Fibroblast of skin of left quadriceps (primary cell): ENCODE measurements around the gene USP15.

Source experiments
- DNase-seq, 2 experiments: peaks; one replicate each; pipeline ENCODE4 v3.0.0-alpha.2; 2013; ENCODE audit warnings: low read depth in 2 of 2

The USP15 gene

DNA sequence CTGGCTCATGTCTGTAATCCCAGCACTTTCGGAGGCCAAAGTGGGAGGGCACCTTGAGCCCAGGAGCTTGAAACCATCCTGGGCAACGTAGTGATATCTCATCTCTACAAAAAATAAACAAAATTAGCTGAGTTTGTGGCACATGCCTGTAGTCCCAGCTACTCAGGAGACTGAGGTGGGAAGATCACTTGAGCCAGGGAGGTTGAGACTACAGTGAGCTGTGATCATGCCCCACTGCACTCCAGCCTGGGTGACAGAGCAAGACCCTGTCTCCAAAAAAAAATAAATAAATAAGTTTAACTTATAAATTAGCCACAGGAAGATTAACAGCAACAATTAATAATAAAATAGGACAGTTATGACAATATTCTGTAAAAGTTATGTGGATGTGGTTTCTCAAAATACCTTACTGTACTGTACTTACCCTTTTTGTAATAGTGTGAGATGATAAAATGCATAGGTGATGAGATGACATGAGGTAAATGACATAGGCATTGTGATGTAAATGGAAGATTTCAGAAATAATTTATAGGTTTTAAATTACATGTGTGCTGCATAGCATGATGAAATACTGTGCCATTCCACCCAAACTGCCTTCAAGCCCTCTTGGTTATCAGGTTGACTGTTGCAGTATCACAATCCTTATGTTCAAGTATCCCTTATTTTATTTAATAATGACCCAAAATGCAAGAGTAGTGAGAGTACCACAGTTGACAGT is 22.0 kb downstream of the USP15 start:
- no peak for DNase-seq

GRCh38 chr12:62284749-62285148 is 24.5 kb downstream of the USP15 start:
- no peak for DNase-seq

GRCh38 chr12:62285284-62285683 is 25.1 kb downstream of the USP15 start:
- DNase-seq = no peak

- DNase-seq = no peak
Observed at GRCh38 chr12:62288328-62288727, 28.1 kb downstream of the USP15 start.

- no peak for DNase-seq
Observed at GRCh38 chr12:62290846-62291245, 30.6 kb downstream of the USP15 start.

DNA sequence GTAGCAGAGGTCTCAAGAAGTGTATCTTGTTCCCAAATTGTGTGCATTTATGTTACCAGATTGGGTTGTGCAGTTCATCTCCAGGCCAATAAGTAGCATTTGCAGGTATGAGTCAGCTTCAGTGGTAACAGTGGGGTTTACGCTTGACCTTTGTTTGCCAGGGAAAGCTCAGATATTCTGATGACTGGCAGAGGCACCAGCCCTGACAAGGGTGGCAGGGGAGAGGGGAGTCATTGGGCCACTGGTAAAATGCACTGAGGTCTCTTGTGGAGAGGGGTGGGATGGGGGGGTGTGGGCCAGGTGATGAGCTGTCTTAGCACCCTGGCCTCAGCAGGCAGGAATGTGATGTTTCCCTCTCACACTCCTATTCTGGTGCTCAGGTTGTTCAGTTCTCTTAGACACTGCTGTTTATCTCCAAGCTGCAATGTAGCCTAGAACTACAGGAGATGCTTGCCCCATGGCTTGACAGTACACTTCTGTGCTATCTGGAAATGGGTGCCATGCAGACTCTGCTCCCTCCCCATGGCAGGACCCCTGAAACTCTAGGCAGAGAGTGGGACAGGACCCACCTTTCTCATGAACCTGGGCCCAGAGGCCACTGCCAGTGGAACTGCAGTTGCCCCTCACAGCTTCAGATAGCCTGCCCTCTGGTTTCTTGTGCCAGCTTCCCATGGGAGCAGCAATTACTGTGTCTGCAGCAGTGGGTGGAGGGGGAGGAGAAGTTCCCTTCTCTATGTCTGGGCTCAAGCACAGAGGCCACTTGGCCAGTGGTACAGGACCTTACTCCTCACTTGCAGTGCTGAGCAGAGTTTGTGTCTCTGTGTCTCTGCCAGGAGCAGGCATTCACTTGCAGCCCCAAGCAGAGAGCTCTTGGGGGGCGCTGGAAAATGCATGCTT is 31.9 kb downstream of the USP15 start:
- DNase-seq = no peak

DNA sequence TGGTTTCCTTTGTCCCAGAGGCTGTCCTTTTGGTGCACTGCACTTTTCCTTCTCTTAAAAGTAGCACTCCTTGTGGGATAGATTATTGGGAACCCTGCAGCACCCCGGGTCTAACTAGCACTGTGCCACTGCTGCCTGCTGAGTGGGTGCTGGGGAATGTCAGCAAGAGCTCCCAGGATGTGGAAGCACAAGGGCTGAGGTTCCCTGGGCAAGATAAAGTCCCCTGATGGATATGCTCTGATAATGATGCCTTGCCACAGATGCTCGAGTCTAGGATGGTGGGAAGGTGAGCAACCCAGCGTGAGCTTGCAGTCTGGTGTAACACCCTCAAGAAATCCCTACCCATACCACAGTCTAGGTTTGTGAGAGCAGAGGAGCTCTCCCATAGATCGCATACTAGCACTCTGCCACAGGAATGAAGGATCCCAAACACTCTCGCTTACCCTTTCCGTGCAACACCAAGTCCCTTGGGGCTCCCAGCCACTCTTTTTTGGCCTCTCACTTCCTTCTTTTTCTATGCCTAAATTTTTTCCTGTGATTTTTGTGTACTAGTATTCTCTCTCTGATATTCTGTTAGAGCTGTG is 32.6 kb downstream of the USP15 start:
- no peak for DNase-seq

- no peak for DNase-seq
Observed at GRCh38 chr12:62294378-62294777, 34.2 kb downstream of the USP15 start.

DNA sequence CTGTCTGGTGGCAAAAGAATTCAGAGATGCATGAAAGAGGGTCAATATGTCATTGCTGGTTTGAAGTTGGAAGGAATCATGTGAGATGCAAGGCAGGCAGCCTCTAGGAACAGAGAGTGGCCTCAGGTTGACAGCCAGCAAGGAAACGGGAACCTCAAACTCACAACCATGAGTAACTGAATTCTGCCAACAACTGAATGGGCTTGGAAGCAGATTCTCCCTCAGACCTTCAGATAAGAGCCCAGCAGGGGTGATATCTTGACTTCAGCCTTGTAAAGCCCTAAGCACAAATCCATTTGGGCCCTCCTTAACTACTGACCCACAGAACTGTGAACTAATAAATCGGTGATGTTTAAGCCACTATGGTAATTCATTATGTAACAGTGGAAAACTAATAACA is 35.8 kb downstream of the USP15 start:
- DNase-seq = no peak

- no peak for DNase-seq
Observed at GRCh38 chr12:62297321-62297720, 37.1 kb downstream of the USP15 start.

GRCh38 chr12:62299617-62300016 is 39.4 kb downstream of the USP15 start:
- DNase-seq = no peak

DNA sequence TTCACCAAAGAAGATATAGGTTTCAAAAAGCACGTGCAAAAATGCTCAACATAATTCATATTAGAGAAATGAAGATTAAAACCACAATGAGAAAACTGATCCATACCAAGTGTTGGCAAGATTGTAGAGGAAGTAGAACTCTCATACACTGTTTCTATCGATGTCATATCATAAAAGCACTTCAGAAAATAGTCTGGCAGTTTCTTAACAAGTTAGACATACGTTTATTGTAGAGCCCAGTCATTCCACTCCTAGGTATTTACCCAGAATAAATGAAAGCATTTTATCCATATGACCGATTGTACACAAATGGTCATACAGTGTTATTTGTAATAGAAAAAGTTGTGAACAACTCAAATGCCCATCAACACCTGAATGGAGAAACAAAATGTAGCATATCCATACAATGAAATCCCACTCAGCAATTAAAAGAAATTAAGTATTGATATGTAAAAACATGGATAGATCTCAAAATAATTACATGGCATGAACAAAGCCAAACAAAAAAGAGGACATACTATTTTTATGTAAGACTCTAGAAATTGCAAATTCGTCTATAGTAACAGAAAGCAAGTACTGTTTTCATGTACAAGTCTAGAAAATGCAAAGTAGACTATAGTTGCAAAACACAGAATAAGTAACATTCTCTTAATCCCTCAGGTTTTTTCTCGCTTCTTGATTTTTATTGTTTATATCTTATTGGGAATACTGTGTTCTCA is 41.0 kb downstream of the USP15 start:
- no peak for DNase-seq

GRCh38 chr12:62301799-62302133 is 41.6 kb downstream of the USP15 start:
- DNase-seq = no peak

DNA sequence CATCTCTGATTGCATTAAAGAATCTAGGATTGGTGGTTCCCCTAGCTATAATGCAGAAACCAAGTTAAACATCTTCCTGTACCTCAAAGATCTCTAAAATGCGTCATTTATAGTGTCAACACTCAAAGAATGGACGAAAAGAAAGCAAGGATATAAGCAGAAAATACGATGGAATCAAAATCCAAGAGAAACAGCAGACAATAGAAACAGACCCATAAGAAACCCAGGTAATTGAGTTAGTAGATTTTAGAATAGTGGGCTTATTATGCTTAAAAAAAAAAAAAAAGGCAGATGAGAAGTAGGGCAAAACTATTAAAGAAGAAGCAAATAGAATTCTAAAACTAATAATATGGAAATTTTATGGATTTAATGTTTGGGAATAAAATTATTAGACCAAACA is 44.4 kb downstream of the USP15 start:
- no peak for DNase-seq

- DNase-seq = no peak
Observed at GRCh38 chr12:62305778-62306177, 45.6 kb downstream of the USP15 start.

GRCh38 chr12:62306569-62307530 is 46.6 kb downstream of the USP15 start:
- no peak for DNase-seq

- no peak for DNase-seq
Observed at GRCh38 chr12:62308201-62308600, 48.0 kb downstream of the USP15 start.

DNA sequence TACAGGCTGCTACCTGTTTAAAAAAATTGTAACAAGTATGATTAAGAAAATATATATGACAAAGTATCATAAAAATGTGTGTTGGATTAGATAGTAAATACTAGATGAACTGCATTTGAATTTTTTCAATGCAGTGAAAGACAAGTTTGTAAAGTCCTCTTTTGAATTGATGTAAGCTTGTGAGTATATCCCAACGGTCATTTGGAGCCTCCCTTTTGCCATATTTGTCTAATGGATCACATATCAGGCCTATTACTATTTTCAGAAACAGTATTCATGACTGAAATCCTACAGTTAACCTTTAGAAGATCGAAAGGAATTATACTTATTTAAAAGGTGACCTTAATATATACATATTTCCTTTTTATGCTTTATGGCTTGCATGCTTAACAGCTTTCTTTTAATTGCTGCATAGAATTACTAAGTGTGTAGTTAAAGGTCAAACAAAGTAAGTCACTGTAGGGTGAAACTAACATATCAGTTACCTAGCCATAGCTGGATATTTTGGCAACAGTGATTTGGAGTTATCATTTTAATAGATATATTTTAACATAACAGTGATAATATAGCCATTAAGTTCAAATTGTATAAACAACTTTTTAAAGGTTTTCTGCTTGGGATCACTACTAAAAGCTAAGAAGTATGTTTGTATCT is 53.6 kb downstream of the USP15 start:
- DNase-seq = no peak

GRCh38 chr12:62317017-62317416 is 56.8 kb downstream of the USP15 start:
- no peak for DNase-seq

GRCh38 chr12:62319058-62319457 is 58.9 kb downstream of the USP15 start:
- no peak for DNase-seq

- no peak for DNase-seq
Observed at GRCh38 chr12:62320054-62320453, 59.9 kb downstream of the USP15 start.
